KMS-11 (cell line): ENCODE results near the gene ERV3-1.
"Not testable (repeated sequence)": the region's sequence is repeated elsewhere in the genome, so short reads cannot be mapped to it uniquely, and the experiment has no call there.

ENCODE experiments used
- H2AFZ ChIP-seq: fragments of 200-600 bp; sonication (generic); 2 replicates; pipeline ENCODE4 v1.6.1; 2016; ENCODE audit warnings: antibody characterized with exemption, mixed run types, low read depth
- H3K27ac ChIP-seq: fragments of 200-600 bp; sonication (generic); 2 replicates; pipeline ENCODE4 v1.6.1; 2016; ENCODE audit warnings: mild to moderate bottlenecking, mixed run types
- H3K27me3 ChIP-seq: fragments of 200-600 bp; sonication (generic); 2 replicates; pipeline ENCODE4 v1.6.1; 2017; ENCODE audit warnings: mild to moderate bottlenecking, low read depth, mixed run types, moderate library complexity; ENCODE audit not compliant: insufficient read depth
- H3K36me3 ChIP-seq: fragments of 200-600 bp; sonication (generic); 2 replicates; pipeline ENCODE4 v1.6.1; 2017; ENCODE audit warnings: mild to moderate bottlenecking, mixed run types; ENCODE audit not compliant: insufficient read depth
- H3K4me1 ChIP-seq: fragments of 200-600 bp; sonication (generic); 2 replicates; pipeline ENCODE4 v1.6.1; 2016; ENCODE audit warnings: mild to moderate bottlenecking, low read depth, mixed run types; ENCODE audit not compliant: poor library complexity, severe bottlenecking
- H3K4me2 ChIP-seq: fragments of 200-600 bp; sonication (generic); 2 replicates; pipeline ENCODE4 v1.7.0; 2016; ENCODE audit warnings: mild to moderate bottlenecking, mixed run types
- H3K4me3 ChIP-seq: fragments of 200-600 bp; sonication (generic); IDR thresholded peaks from 2 replicates; pipeline ENCODE4 v1.6.1; 2017; ENCODE audit warnings: low read depth, low read length, mixed read lengths; ENCODE audit not compliant: insufficient read depth
- H3K79me2 ChIP-seq: fragments of 200-600 bp; sonication (generic); 2 replicates; pipeline ENCODE4 v1.6.1; 2016; ENCODE audit warnings: low read depth, mixed run types; ENCODE audit not compliant: insufficient read depth
- H3K9ac ChIP-seq: fragments of 200-600 bp; sonication (generic); 2 replicates; pipeline ENCODE4 v1.6.1; 2016; ENCODE audit warnings: mild to moderate bottlenecking, mixed run types
- H4K20me1 ChIP-seq: fragments of 200-600 bp; sonication (generic); 2 replicates; pipeline ENCODE4 v1.6.1; 2016; ENCODE audit warnings: mild to moderate bottlenecking, mixed run types; ENCODE audit not compliant: insufficient read depth
- TF ChIP-seq, protein P1 (sequence below): fragments of 200-600 bp; sonication (generic); conservative IDR thresholded peaks from 2 replicates; pipeline ENCODE4 v1.6.1; 2017; ENCODE audit warnings: low read depth, mild to moderate bottlenecking, antibody characterized with exemption, low read length, moderate library complexity, mixed read lengths

The ERV3-1 gene

DNA sequence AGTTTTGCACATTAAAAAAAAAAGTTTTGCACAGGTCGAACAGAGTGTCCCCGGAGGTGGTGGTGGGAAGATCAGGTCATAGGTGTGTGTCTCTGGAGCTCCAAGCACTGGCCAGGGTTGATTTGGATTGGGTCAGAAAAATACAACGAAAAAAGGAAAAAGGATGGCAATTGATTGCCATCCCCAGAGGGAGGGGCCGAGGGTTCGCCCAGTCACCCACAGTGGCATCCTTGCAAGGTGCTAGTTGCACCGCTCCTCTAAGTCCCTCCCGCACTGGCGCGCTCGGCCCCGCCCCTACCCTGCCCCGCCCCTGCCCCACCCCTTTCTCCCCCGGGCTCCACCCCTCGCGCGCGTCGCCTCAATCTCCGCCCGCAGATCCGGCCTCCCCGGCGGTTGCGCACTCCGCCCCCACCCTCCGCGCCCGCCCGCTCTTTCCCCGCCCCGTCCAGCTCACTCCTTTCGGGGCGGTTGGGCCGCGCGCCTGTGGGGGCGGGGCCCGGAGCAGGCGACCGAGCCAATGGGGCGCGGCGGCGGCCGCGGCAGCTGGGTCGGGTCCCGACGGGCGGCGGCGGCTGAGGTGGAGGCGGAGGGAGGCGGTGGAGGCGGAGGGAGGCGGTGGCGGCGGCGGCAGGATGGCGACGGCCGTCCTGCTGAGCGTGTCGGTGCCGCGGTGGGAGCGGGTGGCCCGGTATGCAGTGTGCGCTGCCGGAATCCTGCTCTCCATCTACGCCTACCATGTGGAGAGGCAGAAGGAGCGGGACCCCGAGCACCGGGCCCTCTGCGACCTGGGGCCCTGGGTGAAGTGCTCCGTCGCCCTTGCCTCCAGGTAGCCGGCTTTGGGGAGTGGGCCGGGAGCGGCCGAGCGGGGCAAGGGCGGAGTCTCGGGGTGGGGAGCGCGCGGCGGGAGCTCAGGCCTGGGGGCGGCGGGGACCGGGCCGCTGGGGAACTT is 31.5 kb upstream of the ERV3-1 start:
- Histone ChIP-seq H3K4me1 (peaks cover 10% of the 10 kb centered on the region), H3K9ac (peak overlapping the region; percentile 88; the same call in 1 of the 2 replicates), H3K79me2 (peaks cover 35% of the 10 kb centered on the region), H2AFZ (peak overlapping the region; percentile 49; the same call in 1 of the 2 replicates), H3K36me3 (no peaks in the 10 kb centered on the region), H3K27ac (peak overlapping the region; percentile 80), H4K20me1 (no peaks in the 10 kb centered on the region), H3K27me3 (no peaks in the 10 kb centered on the region), H3K4me3 (no peak overlapping the region), H3K4me2 (peak overlapping the region; percentile 16; the same call in 1 of the 2 replicates)
- TF ChIP-seq, protein P1, sequence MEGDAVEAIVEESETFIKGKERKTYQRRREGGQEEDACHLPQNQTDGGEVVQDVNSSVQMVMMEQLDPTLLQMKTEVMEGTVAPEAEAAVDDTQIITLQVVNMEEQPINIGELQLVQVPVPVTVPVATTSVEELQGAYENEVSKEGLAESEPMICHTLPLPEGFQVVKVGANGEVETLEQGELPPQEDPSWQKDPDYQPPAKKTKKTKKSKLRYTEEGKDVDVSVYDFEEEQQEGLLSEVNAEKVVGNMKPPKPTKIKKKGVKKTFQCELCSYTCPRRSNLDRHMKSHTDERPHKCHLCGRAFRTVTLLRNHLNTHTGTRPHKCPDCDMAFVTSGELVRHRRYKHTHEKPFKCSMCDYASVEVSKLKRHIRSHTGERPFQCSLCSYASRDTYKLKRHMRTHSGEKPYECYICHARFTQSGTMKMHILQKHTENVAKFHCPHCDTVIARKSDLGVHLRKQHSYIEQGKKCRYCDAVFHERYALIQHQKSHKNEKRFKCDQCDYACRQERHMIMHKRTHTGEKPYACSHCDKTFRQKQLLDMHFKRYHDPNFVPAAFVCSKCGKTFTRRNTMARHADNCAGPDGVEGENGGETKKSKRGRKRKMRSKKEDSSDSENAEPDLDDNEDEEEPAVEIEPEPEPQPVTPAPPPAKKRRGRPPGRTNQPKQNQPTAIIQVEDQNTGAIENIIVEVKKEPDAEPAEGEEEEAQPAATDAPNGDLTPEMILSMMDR = no peak

DNA sequence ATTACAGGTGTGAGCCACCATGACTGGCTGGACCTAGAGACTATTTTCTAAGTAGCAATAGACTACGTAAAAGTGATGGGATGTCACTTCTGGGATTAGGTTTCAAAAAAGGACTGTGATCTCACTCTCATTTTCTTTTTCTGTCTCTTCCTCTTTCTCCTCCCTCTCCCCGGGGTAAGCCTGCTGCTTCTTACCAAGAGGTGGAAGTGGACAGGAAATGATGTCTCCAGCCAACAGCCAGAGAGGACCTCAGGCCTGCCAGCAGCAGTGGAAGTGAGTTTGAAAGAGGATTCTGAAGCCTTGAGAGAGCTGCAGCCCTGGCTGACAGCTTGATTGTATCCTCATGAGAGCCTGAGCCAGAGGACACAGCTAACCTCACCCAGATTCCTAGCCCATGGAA is 30.0 kb upstream of the ERV3-1 start:
- not testable (repeated sequence) for H4K20me1 ChIP-seq, H3K27ac ChIP-seq, H3K27me3 ChIP-seq, H3K4me2 ChIP-seq, H2AFZ ChIP-seq, H3K4me3 ChIP-seq, H3K9ac ChIP-seq, H3K36me3 ChIP-seq
- Histone ChIP-seq H3K79me2 (peaks cover 20% of the 10 kb centered on the region), H3K4me1 (peaks cover 10% of the 10 kb centered on the region)

GRCh38 chr7:65035469-65035868 is 29.0 kb upstream of the ERV3-1 start:
- H3K36me3 ChIP-seq, H3K27ac ChIP-seq, H3K9ac ChIP-seq, H3K4me1 ChIP-seq, H2AFZ ChIP-seq, H3K4me3 ChIP-seq, H3K4me2 ChIP-seq, H3K27me3 ChIP-seq, H4K20me1 ChIP-seq: not testable (repeated sequence)
- peaks cover 17% of the 10 kb centered on the region for H3K79me2 ChIP-seq

GRCh38 chr7:65034120-65034782 is 27.8 kb upstream of the ERV3-1 start:
- not testable (repeated sequence) for H3K36me3 ChIP-seq, H3K4me3 ChIP-seq, H4K20me1 ChIP-seq, H3K79me2 ChIP-seq, H3K4me1 ChIP-seq, H3K27me3 ChIP-seq, H3K9ac ChIP-seq, H3K4me2 ChIP-seq, H3K27ac ChIP-seq, H2AFZ ChIP-seq

- not testable (repeated sequence) for H3K4me2 ChIP-seq, H4K20me1 ChIP-seq, H3K27ac ChIP-seq, H3K4me3 ChIP-seq, H3K27me3 ChIP-seq, H2AFZ ChIP-seq, H3K36me3 ChIP-seq, H3K9ac ChIP-seq, H3K79me2 ChIP-seq, H3K4me1 ChIP-seq
Observed at GRCh38 chr7:65033391-65033790, 26.9 kb upstream of the ERV3-1 start.

- H4K20me1 ChIP-seq, H3K9ac ChIP-seq, H3K79me2 ChIP-seq: not testable (repeated sequence)
Observed at GRCh38 chr7:65025023-65025422, 18.5 kb upstream of the ERV3-1 start.

GRCh38 chr7:65020978-65021377 is 14.5 kb upstream of the ERV3-1 start:
- H2AFZ ChIP-seq, H3K79me2 ChIP-seq, H3K4me3 ChIP-seq, H4K20me1 ChIP-seq, H3K36me3 ChIP-seq, H3K27me3 ChIP-seq, H3K9ac ChIP-seq, H3K4me2 ChIP-seq, H3K4me1 ChIP-seq, H3K27ac ChIP-seq: not testable (repeated sequence)

More at GRCh38 chr7:65025023-65025422, 18.5 kb upstream of the ERV3-1 start:
- H3K4me2 ChIP-seq, H3K36me3 ChIP-seq, H3K4me1 ChIP-seq, H3K27me3 ChIP-seq, H3K4me3 ChIP-seq, H2AFZ ChIP-seq, H3K27ac ChIP-seq: not testable (repeated sequence)

GRCh38 chr7:65009881-65010280 is 3.4 kb upstream of the ERV3-1 start:
- H3K4me3 ChIP-seq, H3K79me2 ChIP-seq, H3K9ac ChIP-seq, H3K36me3 ChIP-seq, H3K27me3 ChIP-seq, H4K20me1 ChIP-seq, H3K4me2 ChIP-seq, H3K27ac ChIP-seq, H2AFZ ChIP-seq: not testable (repeated sequence)
- peaks cover 12% of the 10 kb centered on the region for H3K4me1 ChIP-seq

- H3K4me2 ChIP-seq, H3K9ac ChIP-seq, H3K27me3 ChIP-seq, H3K36me3 ChIP-seq, H3K27ac ChIP-seq, H3K4me3 ChIP-seq, H2AFZ ChIP-seq, H4K20me1 ChIP-seq: not testable (repeated sequence)
- Histone ChIP-seq H3K4me1 (peaks cover 12% of the 10 kb centered on the region), H3K79me2 (peaks cover 12% of the 10 kb centered on the region; the same call in 1 of the 2 replicates)
Observed at GRCh38 chr7:65009394-65009793, 2.9 kb upstream of the ERV3-1 start.
